ENCODE measurements around the gene DNM1.

GRCh38 chr9:128175726-128176125, 27.5 kb upstream of the DNM1 start:
- TF ChIP-seq CTCF (IDR thresholded peaks at IDR 0.05; ENCODE audit: low read length), result no peak
- TF ChIP-seq EZH2 (IDR thresholded peaks at IDR 0.05; ENCODE audit: borderline replicate concordance, low read length), result no peak

Data from OCI-LY1 (cell line).